HG02759 (cell line): ENCODE measurements around the gene PDE4C.

Source experiments
- ATAC-seq: cut with Tn5 transposase; IDR thresholded peaks from one replicate; pipeline ENCODE4 v1.9.1; 2021; ENCODE audit warnings: mild to moderate bottlenecking, moderate library complexity; ENCODE audit not compliant: unreplicated experiment

Gene PDE4C

DNA sequence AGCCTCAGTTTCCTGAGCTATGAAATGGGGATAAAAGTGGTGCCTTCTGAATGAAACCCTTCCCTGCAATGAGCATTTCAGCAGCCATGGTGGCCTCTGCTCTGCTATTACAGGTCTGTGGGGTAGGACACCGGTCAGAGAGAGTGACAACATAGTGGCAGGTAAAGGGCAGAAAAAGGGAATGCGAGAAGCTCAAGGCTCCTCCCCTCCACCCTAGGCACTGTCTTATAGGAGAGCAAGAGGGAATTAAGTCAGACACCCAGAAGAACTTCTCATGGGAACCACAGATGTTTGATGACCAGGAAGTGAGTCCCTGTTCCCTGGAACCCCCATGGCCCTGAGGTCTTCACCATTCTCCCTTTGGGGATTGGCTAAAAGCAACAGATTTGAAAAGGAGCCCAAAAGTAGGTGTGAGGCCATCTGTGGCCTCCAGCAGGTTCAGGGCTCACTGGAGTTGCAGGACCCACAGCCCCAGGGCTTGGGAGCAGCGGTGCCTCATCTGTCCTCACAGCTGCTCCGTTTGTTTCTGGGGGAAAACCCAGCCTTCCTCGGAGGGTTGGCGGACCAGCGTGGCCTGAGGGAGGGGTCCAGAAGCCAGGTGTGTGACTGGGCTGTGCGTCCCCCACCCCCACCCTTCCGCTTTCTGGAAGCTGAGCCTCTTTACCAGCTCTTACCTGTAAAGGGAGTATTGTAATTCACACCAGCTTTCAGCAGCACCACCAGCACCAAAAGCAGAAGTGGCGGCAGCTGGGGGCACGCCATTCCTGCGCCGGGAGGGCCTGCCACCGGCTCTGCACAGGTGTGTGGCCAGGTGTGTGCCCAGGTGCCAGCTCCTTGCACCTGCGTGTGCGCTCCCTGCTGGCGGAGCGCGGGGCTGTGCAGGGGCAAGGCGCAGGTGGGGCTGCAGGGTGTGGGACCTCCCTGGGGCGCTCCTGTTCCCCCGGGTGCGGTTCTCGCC, 28.6 kb upstream of the PDE4C start:
- ATAC-seq: no peak

DNA sequence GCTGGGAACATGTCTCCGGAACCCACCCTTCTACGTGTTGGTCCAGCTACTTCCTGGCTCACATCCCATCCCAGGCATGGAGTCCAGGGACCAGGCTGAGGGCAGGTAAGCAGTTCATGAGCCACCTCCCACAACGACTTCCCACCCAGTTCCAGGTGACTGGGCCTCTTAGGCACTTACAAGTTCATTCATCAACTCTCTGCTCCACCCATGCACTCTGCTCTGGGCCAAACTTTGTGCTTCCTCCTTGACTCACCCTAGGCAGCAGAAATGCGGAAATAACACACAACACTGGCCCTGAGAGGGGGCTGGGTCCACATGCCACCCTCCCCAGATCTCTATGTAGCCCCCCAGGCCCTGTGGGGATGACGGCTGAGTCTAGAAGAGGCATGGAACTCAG, 27.5 kb upstream of the PDE4C start:
- ATAC-seq: no peak

DNA sequence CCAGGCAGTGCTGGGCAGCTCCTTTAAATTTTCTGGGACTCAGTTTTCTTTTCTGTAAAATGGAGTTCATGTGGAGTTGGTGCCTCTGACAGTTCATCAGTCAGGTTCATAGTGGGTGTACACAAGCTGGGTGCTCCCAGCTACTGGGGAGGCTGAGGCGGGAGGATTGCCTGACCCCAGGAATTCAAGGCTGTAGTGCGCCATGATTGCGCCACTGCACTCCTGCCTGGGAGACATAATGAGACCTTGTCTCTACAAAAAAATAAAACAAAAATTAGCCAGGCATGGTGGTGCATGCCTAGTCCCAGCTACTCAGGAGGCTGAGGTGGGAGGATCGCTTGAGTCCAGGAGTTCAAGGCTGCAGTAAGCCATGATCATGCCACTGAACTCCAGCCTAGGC, 26.9 kb upstream of the PDE4C start:
- no peak for ATAC-seq

DNA sequence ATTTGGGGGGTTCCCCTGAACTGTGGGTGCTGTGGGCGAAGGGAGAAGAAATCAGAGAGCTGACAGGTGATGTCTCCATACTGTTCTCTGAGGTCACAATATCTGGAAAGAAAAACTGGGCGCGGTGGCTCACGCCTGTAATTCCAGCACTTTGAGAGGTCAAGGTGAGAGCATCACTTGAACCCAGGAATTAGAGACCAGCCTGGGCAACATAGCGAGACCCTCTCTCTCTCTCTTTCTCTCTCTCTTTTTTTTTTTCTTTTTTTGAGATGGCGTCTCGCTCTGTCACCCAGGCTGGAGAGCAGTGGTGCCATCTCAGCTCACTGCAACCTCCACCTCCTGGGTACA, 26.1 kb upstream of the PDE4C start:
- ATAC-seq: no peak

DNA sequence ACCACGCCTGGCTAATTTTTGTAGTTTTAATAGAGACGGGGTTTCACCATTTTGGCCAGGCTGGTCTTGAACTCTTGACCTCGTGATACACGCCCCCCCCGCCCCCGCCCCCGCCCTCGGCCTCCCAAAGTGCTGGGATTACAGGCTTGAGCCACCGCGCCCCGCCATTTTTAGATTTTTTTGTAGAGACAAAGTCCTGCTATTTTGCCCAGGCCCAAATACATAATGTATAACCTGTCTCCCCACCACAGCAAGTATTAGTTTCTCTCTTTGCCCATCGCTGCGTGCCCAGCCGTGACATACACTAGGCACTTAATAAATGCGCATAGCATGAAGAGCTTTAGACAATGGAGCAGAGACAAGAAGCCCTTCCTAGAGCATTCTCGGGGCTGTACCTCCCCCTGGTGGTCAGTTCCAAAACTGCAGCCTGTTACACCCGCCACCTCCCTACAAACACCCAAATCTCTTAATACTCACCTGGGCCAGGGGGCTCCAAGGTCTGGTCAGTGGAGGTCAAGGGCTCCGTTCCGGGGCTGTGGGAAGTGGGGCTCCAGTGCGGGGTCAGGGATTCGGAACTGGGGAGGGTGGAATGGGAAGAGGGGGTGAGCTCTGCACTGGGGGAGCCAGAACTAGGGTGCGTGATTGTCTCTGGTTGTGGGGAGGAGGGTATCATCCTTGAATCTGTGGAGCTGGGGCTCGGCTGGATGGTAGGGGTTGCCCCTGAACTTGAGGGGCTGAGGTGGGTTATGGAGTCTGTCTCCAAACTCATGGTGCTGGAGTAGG, 25.5 kb upstream of the PDE4C start:
- no peak for ATAC-seq

DNA sequence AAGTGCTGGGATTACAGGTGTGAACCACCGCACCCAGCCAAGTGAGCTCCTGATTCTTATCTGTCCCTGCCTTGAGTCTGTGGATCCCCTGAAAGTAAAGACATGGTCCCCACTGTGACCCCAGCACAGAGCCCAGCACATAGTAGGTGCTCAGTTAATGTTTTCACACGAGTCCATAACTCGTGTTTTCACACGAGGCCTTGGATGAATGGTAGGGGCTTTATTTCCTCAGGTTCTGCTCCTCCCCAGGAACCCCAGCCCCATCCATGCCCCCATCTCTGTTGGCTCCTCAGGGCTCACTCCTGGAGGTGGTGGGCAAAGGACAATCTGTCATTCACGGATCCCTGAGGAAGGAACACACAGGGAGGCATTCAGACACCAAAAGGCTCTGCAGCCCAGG, 23.6 kb upstream of the PDE4C start:
- no peak for ATAC-seq

DNA sequence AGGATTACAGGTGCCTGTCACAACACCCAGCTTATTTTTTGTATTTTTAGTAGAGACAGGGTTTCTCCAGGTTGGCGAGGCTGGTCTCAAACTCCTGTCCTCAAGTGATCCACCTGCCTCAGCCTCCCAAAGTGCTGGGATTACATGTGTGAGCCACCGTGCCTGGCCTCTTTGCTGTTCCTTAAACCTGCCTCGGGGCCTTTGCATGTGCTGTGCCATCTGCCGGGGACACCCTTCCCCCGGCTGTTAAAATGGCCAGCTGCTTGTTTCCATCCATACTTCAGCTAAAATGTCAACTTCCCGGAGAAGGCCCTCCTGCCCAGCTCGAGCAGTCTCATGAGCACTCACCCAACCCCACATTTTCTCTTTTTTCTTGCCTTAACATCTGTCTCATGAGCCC, 19.1 kb upstream of the PDE4C start:
- no peak for ATAC-seq

DNA sequence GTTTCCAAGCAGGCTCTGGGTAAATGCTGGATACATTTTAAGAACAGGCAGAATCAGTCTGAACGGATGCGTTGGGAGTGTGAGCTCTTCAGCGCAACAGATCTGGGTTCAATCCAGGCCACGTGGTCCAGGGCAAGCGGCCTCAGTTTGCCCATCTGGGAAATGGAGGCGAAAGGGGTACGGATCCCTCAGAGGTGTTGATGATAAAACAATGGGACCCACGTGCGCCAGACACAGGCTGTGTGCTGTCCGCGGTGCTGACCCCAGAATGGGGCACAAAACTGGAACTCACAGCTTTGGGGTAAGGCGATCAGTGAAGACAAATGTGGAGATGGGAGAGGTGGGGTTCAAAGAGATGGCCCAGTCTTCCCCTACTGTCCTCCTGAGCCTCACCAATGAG, 13.1 kb upstream of the PDE4C start:
- ATAC-seq: no peak

DNA sequence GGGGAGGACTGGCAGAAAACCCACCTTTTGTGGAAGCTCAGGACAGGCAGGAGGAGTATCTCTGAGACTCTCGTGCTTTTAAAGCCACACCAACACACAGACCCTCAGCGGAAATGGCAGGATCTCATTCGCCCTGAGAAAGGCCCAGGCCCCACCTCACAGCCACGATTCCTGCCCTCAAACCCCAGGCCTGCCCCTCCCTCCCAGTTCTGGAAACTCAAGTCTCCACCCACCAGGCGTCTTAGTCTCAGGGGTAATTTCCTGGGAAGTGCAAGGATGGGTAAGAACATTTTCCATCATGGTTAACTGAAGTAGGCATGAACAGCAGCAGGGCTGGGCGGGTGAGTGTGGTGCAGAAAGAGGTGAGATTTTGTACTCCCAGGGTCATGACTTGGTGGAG, 8.0 kb upstream of the PDE4C start:
- ATAC-seq: no peak

DNA sequence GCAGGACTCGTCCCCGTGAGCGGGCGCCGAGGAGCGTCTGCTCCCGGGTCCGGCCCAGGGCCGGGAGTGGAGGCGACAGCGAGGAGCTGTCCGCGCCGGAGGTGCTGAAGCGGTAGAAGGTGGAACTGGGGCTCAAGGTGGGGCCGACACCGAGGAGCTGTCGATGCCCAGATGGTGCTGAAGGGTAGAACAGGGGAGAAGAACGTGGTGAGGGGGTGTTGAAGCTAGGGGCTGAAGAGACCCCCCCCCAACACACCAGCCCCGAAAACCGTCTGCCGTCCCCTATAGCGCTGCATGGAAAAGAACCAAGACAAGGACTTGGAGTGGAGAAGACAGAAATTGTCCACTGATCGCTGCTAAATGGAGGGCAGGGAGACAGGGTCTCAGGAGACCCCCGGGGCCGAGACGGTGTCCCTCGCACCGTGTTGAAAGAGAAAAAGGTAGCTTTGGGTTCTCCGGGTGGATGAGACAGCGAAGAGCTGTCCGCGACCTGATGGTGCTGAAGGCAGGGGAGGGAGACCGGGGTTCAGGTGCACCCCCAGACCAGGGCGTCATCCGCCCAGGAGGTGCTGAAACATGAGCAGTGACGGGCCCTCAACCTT, 7.1 kb upstream of the PDE4C start:
- ATAC-seq: no peak

DNA sequence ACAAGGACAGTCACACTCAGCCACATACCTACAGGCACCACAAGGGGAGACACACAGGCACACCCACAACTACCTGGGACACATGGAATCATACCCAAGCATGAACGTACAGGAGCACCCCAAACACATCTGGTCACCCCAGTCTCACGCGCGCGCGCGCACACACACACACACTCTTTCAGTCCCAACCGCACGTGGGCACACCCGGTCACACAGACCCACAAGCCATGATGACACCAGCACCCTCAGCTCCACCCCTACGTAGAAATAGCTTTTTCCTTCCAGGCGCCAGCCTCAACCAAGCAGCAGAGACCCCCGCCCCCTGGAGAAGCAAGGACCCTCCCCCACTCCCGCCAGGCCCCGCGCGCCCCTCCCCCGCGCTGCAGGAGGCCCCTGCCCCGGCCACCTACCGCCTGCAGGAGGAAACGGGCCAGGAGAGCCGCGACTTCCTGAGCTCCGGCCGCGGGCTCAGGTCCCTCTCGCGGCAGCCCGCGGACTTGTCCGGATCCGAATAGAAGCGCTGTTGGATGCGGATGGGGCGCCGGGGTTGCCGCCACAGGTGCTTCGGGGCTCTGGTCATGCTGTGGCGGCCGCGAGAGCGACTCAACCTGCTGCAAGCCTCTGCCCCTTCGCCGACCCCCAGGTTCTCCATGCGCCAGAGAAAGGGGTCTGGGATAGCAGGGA, 6.4 kb upstream of the PDE4C start:
- ATAC-seq: no peak

DNA sequence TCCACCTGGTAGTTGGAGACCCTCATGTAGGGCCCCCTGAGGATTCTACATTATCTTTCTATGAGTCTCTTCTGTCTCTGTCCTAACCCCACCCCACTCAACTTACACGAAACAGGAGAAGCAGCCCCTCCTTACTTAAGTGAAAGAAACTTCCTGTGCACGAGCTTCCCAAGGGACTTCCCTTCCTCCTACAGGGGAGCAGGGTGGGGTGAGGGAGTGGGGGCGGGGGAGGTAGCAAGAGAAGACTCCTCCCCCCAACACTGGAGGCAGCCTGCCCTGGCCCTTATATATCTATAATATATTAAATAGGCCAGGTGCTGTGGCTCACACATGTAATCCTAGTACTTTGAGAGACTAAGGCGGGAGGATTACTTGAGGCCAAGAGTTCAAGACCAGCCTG, 5.5 kb upstream of the PDE4C start:
- ATAC-seq: no peak

DNA sequence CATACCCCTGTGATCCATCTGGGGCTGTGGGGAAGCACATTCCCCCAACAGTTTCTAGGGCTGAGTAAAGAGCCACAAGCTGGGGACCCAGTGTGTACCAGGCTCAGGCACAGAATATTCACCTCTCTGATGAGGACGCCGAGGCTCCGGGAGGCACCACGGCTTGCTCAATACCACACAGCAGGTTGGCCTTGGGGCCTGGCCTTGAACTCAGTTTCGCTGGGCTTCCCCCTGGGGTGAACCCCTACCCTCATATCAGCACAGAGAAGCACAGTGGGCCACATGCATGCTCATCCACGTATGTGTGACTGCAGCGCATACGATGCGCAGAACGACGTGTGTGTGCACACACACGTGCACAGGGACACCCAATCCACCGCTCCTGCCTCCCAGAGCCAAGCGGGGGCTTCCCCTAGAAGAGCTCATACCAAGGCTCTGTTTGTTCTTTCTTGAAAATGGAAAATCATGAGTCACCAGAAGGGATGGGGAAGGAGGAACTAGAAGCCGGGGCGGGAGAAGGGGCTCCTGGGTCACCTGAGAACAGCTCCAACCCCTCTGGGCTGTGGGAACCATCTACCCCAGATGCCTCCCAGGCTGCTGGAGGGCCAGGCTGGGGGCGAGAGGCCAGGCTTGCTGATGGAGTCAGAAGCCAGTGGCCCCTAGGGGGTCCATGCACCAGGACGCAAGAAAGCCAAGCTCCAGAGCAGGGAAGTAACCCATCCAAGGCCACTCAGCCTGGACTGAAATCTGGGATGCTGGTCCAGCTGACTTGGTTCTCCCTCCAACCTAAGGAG, 4.9 kb upstream of the PDE4C start:
- ATAC-seq: no peak

DNA sequence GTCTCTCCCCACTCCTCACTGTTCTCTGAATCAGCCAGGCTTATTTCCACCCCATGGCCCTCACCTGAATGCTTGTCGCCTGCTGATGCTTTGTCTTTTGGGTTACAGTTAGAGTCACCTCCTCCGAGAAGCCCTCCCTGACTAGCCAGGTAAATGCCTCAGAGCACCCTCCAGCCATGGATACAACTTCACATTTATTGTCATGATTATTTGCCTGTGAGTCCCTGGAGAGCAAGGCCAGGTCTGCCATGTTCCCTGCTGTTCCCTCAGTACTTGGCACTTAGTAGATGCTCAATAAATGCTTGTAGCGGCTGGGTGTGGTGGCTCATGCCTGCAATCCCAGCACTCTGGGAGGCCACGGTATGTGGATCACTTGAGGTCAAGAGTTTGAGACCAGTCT, 3.7 kb upstream of the PDE4C start:
- no peak for ATAC-seq

DNA sequence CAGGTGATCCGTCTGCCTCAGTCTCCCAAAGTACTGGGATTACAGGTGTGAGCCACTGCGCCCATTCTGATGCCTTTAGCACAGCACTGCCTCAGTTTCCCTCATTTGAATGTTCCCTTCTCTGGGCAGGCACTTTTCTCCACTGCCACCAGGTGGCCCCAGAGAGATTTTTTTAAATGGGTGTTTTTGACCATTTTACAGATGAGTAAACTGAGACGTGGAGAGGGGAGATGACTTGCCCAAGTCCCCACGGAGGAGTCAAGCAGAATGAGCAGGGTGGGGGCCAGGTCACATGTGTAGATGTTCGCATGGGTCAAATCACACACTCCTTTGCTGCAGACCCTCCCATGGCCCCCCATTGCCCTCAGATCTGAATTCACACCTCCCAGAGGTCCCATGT, 3.2 kb upstream of the PDE4C start:
- no peak for ATAC-seq

DNA sequence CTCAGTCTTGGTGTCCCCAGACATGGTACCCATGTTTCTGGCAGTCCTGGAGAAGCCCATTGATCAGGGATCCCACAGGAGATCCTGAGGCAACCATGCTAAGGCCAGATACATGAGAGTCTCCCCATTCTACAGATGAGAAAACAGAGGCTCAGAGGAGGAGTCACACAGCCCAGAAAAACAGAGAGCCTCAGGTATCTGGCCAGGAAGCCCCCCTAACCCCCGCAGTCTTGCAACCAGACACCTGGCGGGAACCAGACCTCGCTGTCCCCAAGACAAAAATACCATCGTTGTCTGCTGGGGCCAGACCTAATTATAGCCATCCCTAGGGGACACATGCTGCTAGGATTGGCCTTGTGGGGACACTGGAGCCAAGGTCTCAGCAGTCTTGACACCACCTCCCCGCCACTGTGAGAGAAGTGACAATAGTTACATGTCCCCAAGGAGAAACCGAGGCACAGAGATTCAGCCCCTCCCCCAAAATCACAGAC, 1.6 kb upstream of the PDE4C start:
- ATAC-seq: no peak

DNA sequence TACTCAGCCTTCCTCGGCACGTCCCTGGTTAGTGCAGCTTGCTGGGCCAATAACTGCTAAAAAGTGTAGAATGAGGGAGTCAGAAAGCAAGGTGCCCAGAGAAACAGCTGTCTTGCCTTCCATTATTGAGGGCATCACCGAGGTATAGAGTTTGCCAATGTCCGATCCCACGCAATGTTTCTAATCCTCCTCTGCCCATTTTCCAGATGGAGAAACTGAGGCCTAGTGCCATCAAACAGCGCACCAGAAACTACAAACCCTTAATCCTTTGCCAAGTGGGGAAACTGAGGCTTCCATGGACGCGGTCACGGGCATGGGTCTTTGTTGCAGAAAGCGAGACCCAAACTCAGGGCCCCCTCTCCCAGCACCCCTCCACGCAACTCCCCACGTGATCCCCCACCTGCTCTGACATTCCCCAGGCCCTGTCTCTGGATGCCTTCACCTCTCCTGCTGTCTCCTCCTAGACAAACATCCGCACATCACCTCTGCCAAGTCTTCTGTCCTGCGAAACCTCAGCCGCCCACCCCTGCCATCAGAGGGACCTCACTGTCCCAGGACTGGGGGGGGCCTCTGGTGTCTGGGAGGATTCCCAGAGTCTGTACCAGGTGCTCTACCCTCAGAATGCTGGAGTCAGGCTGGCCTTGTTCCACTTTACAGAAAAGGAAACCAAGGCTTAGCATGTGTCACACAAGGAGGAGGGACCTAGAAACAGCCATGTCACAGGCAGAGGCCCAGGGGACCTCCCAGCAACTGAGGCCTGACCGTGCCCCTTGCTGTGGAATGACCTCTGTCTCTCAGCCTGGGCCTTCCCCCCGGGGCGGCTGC, 930 bp upstream of the PDE4C start:
- ATAC-seq: no peak

DNA sequence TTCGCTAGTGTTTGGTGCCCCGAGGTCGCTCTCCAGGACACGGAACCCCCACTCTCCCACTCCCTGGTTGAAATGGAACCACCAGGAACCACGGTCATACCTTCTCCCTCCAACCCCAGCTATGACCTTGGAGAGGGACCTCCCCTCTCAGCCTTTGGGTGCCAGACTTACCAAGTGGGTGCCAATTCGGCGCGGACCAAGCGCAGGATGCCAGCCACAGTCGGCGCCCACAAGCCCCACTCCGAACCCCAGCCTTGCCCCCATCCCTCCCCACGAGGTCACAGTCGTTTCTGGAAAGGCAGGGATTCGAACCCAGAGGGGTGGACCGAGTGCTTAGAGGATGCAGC, 910 bp downstream of the PDE4C start:
- ATAC-seq: no peak

DNA sequence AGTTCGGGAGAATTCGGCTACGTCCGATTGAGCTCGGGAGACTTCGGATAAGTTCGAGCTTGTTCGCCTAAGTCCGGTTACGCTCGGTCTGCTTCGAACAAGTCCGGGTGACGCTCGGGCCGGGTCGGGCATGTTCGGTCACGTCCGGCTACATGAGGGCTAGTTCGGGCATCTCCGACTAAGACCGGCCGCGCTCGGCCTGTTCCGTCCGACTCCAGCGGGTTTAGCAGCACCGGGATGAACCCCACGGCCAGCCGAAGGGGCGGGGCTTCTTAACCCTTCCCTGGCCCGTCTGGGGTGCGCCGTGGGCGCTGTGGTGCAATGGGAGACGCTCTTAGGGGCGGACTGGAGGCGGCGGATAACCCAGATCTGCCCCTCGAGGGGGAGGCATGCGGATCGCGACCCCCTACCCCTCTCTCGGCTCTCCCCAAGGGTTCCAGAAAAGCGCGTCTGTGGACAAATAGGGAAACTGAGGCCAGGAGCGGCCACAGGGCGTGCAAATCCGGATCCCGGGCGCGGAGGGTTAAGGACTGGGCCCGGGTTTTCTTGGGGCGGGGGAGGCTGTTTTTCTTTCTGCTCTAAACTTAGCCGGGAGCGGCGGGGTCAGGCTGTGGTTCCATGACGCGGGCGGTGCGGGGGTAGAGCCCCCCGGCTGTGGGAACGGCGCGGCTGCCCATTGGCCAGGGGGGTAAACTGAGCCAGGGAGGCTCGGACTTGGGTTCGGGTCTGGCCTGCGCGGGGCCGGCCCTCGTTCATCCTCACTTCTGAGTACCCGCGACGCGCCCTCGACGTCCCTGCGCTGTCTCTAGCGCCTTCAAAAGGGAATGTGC, 1.5 kb downstream of the PDE4C start:
- peak; percentile 92 for ATAC-seq
